HEK293 (cell line): ENCODE results near the gene RBM20.

ENCODE experiments used
- CTCF ChIA-PET: fragments of 350-600 bp; formaldehyde crosslinking; extraction: SDS; loops from one replicate; lab custom pipeline; 2021; ENCODE audit warnings: antibody characterized with exemption; lab: Yijun Ruan, JAX
- POLR2A ChIA-PET: fragments of 300-600 bp; formaldehyde crosslinking; extraction: SDS; loops from one replicate; lab custom pipeline; 2020; ENCODE audit warnings: antibody characterized with exemption, inconsistent platforms; lab: Yijun Ruan, JAX
- H3K27ac ChIP-seq: fragments of 200-500 bp; sonication (Bioruptor generic); 2 replicates; pipeline ENCODE4 v1.5.1; 2014; ENCODE audit warnings: low read depth, low read length, control low read depth, inconsistent platforms; ENCODE audit errors: extremely low read depth
- H3K36me3 ChIP-seq, 2 experiments: fragments of 200-500 bp in 1 of 2; sonication (Bioruptor generic) in 1 of 2; 1 replicate in 1 of 2; 2 replicates in 1 of 2; pipeline ENCODE4 v1.5.1; 2014 to 2017; ENCODE audit warnings: inconsistent platforms in 2 of 2, low read length in 2 of 2; ENCODE audit not compliant: control insufficient read depth in 2 of 2, insufficient read depth in 1 of 2
- H3K4me1 ChIP-seq: fragments of 200-500 bp; sonication (Bioruptor generic); 2 replicates; pipeline ENCODE4 v1.5.1; 2014; ENCODE audit warnings: mild to moderate bottlenecking, low read length, inconsistent platforms; ENCODE audit not compliant: control insufficient read depth, insufficient read depth
- H3K4me3 ChIP-seq: 2 replicates; pipeline ENCODE4 v1.5.1; 2011; ENCODE audit warnings: low read depth, mild to moderate bottlenecking, control low read depth, low read length, moderate library complexity
- H3K9me3 ChIP-seq: fragments of 200-500 bp; sonication (Bioruptor generic); 2 replicates; pipeline ENCODE4 v1.5.1; 2014; ENCODE audit warnings: low read depth, low read length, inconsistent platforms; ENCODE audit not compliant: control insufficient read depth, insufficient read depth
- FEZF1 ChIP-seq: fragments of 450-650 bp; formaldehyde crosslinking; IDR thresholded peaks from 2 replicates; pipeline ENCODE4 v1.5.1; 2016; ENCODE audit warnings: missing biosample characterization, missing genetic modification characterization
- GLIS1 ChIP-seq: fragments of 450-650 bp; formaldehyde crosslinking; IDR thresholded peaks from 2 replicates; pipeline ENCODE4 v1.5.1; 2016; ENCODE audit warnings: missing biosample characterization, missing genetic modification characterization
- KLF10 ChIP-seq: fragments of 450-650 bp; IDR thresholded peaks from 2 replicates; pipeline ENCODE4 v1.5.1; 2018; ENCODE audit warnings: missing biosample characterization, mild to moderate bottlenecking, missing genetic modification characterization
- OSR2 ChIP-seq: fragments of 450-650 bp; formaldehyde crosslinking; IDR thresholded peaks from 2 replicates; pipeline ENCODE4 v1.5.1; 2016; ENCODE audit warnings: missing biosample characterization, missing genetic modification characterization
- OVOL3 ChIP-seq: fragments of 450-650 bp; formaldehyde crosslinking; IDR thresholded peaks from 2 replicates; pipeline ENCODE4 v1.5.1; 2016; ENCODE audit warnings: missing biosample characterization, missing genetic modification characterization
- PRDM1 ChIP-seq: fragments of 450-650 bp; formaldehyde crosslinking; IDR thresholded peaks from 2 replicates; pipeline ENCODE4; 2016; ENCODE audit warnings: missing biosample characterization, missing genetic modification characterization
- REPIN1 ChIP-seq: fragments of 450-650 bp; formaldehyde crosslinking; IDR thresholded peaks from 2 replicates; pipeline ENCODE4 v1.5.1; 2017; ENCODE audit warnings: missing biosample characterization, missing genetic modification characterization, low read depth
- TCF7L2 ChIP-seq: IDR thresholded peaks from 2 replicates; pipeline ENCODE4 v1.6.1; 2011; ENCODE audit warnings: low read depth, mild to moderate bottlenecking, inconsistent platforms, low read length, moderate library complexity, borderline replicate concordance
- TRIM28 ChIP-seq: IDR thresholded peaks from 2 replicates; pipeline ENCODE4 v1.6.1; 2011; ENCODE audit warnings: low read length, control low read depth, borderline replicate concordance
- ZIC2 ChIP-seq: fragments of 450-650 bp; formaldehyde crosslinking; IDR thresholded peaks from 2 replicates; pipeline ENCODE4 v1.5.1; 2016; ENCODE audit warnings: missing biosample characterization, missing genetic modification characterization
- ZNF140 ChIP-seq: fragments of 450-650 bp; formaldehyde crosslinking; IDR thresholded peaks from 2 replicates; pipeline ENCODE4 v1.5.1; 2016; ENCODE audit warnings: missing biosample characterization, missing genetic modification characterization
- ZNF169 ChIP-seq: fragments of 450-650 bp; formaldehyde crosslinking; IDR thresholded peaks from 2 replicates; pipeline ENCODE4 v1.5.1; 2016; ENCODE audit warnings: missing biosample characterization, missing genetic modification characterization
- ZNF18 ChIP-seq: fragments of 450-650 bp; formaldehyde crosslinking; IDR thresholded peaks from 2 replicates; pipeline ENCODE4 v1.5.1; 2016; ENCODE audit warnings: missing biosample characterization, missing genetic modification characterization
- ZNF211 ChIP-seq: fragments of 450-650 bp; formaldehyde crosslinking; IDR thresholded peaks from 2 replicates; pipeline ENCODE4 v1.5.1; 2016; ENCODE audit warnings: low read depth, missing biosample characterization, missing genetic modification characterization
- ZNF24 ChIP-seq: fragments of 450-650 bp; formaldehyde crosslinking; IDR thresholded peaks from 2 replicates; pipeline ENCODE4 v1.5.1; 2016; ENCODE audit warnings: missing biosample characterization, missing genetic modification characterization
- ZNF280C ChIP-seq: fragments of 450-650 bp; formaldehyde crosslinking; IDR thresholded peaks from 2 replicates; pipeline ENCODE4 v1.5.1; 2016; ENCODE audit warnings: missing biosample characterization, missing genetic modification characterization
- ZNF398 ChIP-seq: fragments of 450-650 bp; formaldehyde crosslinking; IDR thresholded peaks from 2 replicates; pipeline ENCODE4 v1.5.1; 2017; ENCODE audit warnings: missing biosample characterization, missing genetic modification characterization
- ZNF423 ChIP-seq: fragments of 450-650 bp; formaldehyde crosslinking; IDR thresholded peaks from 2 replicates; pipeline ENCODE4 v1.5.1; 2016; ENCODE audit warnings: missing biosample characterization, missing genetic modification characterization
- ZNF561 ChIP-seq: fragments of 450-650 bp; IDR thresholded peaks from 2 replicates; pipeline ENCODE4 v1.5.1; 2018; ENCODE audit warnings: missing biosample characterization, missing genetic modification characterization, borderline replicate concordance
- ZNF600 ChIP-seq: fragments of 450-650 bp; formaldehyde crosslinking; IDR thresholded peaks from 2 replicates; pipeline ENCODE4 v1.5.1; 2016; ENCODE audit warnings: missing biosample characterization, missing genetic modification characterization
- ZNF660 ChIP-seq: fragments of 450-650 bp; IDR thresholded peaks from 2 replicates; pipeline ENCODE4 v1.5.1; 2018; ENCODE audit warnings: missing biosample characterization, mild to moderate bottlenecking, missing genetic modification characterization
- ZNF791 ChIP-seq: fragments of 450-650 bp; formaldehyde crosslinking; IDR thresholded peaks from 2 replicates; pipeline ENCODE4 v1.5.1; 2016; ENCODE audit warnings: missing biosample characterization, missing genetic modification characterization
- TF ChIP-seq, protein P1 (sequence below): fragments of 450-650 bp; formaldehyde crosslinking; IDR thresholded peaks from 2 replicates; pipeline ENCODE4 v1.5.1; 2016; ENCODE audit warnings: missing biosample characterization, missing genetic modification characterization
- TF ChIP-seq, protein P2 (sequence below): fragments of 450-650 bp; formaldehyde crosslinking; IDR thresholded peaks from 2 replicates; pipeline ENCODE4 v1.5.1; 2016; ENCODE audit warnings: missing biosample characterization, missing genetic modification characterization, borderline replicate concordance
- TF ChIP-seq, protein P3 (sequence below): IDR thresholded peaks from 2 replicates; pipeline ENCODE4 v1.6.1; 2011; ENCODE audit warnings: mild to moderate bottlenecking, low read depth, low read length, borderline replicate concordance

RBM20 gene

GRCh38 chr10:110641256-110641655 lies 2.9 kb upstream of the RBM20 start:
- H3K9me3 ChIP-seq = no peaks in the 10 kb centered on the region
- peaks cover 33% of the 10 kb centered on the region for H3K4me1 ChIP-seq
- 0 out of 2 replicates have a peak overlapping the region, but pooled peaks have one; percentile 42 for H3K27ac ChIP-seq
- CTCF ChIA-PET = interaction anchor here (0.6 to 1.6 kb wide), 9 partner anchors 23 to 334 kb away, joined by 3 to 6 read pairs (median 4); no protein-coding TSS in a partner anchor
- POLR2A ChIA-PET = no interaction called here
- no peak overlapping the region for H3K4me3 ChIP-seq
- no peaks in the 10 kb centered on the region for H3K36me3 ChIP-seq
- TF ChIP-seq ZNF280C (no peak), OSR2 (tag by site-specific recombination) (peak; percentile 94), REPIN1 (tag by site-specific recombination) (no peak), ZIC2 (peak; percentile 34; the same call in 1 of the 2 replicates), KLF10 (tag by site-specific recombination) (0 out of 2 replicates have a peak, but pooled peaks have one; percentile 38), ZNF561 (tag by site-specific recombination) (peak; percentile 83), TCF7L2 (peak; percentile 95), ZNF600 (tag by site-specific recombination) (peak; percentile 72), ZNF18 (tag by site-specific recombination) (peak; percentile 57; the same call in 1 of the 2 replicates), ZNF423 (tag by site-specific recombination) (no peak), ZNF211 (tag by site-specific recombination) (no peak), FEZF1 (tag by site-specific recombination) (peak; percentile 62), PRDM1 (tag by site-specific recombination) (peak; percentile 61), ZNF140 (no peak), ZNF24 (tag by site-specific recombination) (peak; percentile 84), GLIS1 (tag by site-specific recombination) (0 out of 2 replicates have a peak, but pooled peaks have one; percentile 21), ZNF660 (tag by site-specific recombination) (peak; percentile 46; the same call in 1 of the 2 replicates), TRIM28 (peak; percentile 65), ZNF398 (tag by site-specific recombination) (no peak; the same call in 1 of the 2 replicates), OVOL3 (tag by site-specific recombination) (no peak), ZNF169 (tag by site-specific recombination) (no peak), ZNF791 (no peak)
- TF ChIP-seq, protein P1, sequence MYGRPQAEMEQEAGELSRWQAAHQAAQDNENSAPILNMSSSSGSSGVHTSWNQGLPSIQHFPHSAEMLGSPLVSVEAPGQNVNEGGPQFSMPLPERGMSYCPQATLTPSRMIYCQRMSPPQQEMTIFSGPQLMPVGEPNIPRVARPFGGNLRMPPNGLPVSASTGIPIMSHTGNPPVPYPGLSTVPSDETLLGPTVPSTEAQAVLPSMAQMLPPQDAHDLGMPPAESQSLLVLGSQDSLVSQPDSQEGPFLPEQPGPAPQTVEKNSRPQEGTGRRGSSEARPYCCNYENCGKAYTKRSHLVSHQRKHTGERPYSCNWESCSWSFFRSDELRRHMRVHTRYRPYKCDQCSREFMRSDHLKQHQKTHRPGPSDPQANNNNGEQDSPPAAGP = peak; percentile 77
- TF ChIP-seq, protein P2, sequence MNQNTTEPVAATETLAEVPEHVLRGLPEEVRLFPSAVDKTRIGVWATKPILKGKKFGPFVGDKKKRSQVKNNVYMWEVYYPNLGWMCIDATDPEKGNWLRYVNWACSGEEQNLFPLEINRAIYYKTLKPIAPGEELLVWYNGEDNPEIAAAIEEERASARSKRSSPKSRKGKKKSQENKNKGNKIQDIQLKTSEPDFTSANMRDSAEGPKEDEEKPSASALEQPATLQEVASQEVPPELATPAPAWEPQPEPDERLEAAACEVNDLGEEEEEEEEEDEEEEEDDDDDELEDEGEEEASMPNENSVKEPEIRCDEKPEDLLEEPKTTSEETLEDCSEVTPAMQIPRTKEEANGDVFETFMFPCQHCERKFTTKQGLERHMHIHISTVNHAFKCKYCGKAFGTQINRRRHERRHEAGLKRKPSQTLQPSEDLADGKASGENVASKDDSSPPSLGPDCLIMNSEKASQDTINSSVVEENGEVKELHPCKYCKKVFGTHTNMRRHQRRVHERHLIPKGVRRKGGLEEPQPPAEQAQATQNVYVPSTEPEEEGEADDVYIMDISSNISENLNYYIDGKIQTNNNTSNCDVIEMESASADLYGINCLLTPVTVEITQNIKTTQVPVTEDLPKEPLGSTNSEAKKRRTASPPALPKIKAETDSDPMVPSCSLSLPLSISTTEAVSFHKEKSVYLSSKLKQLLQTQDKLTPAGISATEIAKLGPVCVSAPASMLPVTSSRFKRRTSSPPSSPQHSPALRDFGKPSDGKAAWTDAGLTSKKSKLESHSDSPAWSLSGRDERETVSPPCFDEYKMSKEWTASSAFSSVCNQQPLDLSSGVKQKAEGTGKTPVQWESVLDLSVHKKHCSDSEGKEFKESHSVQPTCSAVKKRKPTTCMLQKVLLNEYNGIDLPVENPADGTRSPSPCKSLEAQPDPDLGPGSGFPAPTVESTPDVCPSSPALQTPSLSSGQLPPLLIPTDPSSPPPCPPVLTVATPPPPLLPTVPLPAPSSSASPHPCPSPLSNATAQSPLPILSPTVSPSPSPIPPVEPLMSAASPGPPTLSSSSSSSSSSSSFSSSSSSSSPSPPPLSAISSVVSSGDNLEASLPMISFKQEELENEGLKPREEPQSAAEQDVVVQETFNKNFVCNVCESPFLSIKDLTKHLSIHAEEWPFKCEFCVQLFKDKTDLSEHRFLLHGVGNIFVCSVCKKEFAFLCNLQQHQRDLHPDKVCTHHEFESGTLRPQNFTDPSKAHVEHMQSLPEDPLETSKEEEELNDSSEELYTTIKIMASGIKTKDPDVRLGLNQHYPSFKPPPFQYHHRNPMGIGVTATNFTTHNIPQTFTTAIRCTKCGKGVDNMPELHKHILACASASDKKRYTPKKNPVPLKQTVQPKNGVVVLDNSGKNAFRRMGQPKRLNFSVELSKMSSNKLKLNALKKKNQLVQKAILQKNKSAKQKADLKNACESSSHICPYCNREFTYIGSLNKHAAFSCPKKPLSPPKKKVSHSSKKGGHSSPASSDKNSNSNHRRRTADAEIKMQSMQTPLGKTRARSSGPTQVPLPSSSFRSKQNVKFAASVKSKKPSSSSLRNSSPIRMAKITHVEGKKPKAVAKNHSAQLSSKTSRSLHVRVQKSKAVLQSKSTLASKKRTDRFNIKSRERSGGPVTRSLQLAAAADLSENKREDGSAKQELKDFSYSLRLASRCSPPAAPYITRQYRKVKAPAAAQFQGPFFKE (tag by site-specific recombination) = no peak
- TF ChIP-seq, protein P3, sequence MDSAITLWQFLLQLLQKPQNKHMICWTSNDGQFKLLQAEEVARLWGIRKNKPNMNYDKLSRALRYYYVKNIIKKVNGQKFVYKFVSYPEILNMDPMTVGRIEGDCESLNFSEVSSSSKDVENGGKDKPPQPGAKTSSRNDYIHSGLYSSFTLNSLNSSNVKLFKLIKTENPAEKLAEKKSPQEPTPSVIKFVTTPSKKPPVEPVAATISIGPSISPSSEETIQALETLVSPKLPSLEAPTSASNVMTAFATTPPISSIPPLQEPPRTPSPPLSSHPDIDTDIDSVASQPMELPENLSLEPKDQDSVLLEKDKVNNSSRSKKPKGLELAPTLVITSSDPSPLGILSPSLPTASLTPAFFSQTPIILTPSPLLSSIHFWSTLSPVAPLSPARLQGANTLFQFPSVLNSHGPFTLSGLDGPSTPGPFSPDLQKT = no peak
